ENCODE data around the gene RAC3.

The RAC3 gene

DNA sequence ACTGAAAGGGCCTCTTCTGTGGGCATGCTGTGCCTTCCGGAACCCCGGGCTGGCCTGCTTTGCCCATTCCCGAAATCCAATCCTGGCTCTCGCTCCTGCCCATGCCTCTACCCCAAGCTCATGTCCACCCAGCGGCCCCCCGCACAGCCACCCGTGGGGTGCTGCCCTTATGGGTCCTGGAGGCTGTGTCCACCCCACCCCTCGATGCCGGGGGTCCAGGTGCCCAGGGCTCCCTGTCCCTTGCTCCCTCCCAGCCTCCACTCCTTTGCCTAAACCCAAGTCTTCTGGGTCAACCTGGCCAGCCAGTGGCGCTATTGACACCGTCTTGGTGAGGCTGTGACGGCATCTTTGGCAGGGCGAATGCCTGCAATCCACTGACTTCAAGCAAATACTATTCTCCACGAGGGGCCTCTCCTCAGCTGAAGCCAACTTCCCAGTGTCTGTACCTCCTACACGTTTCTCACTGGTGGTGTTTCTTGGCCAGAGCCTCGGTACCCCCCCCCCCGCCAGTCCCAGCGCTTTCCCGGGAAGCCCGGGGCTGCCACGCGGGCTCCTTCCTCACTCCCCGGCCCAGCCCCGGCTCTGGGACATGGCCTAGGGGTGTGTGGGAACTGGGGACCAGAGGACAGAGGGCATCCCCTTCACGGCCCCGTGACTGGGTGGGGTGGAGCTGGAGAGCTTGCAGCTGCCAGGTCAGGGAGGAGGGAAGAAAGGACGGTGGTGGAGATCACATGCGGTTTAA is 46.3 kb downstream of the RAC3 start:
- no peak for DNase-seq

DNA sequence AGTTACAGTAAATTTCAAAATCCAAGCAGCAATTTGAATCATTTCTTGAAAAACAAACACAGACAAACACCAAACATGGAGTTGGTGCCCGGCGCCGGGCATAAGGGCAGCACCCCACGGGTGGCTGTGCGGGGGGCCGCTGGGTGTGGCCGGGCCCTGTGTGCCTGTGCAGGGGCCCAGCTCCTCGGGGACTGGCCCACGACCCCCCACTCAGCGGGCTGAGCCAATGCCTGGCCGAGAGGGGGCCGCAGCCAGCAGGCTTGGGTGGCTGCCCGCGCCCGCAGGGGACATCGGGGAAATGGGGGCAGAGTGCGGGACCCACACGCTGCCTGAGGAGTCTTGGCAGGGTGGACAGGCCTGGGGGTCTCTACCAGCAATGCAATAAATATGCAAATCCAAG is 47.0 kb downstream of the RAC3 start:
- no peak for DNase-seq

DNA sequence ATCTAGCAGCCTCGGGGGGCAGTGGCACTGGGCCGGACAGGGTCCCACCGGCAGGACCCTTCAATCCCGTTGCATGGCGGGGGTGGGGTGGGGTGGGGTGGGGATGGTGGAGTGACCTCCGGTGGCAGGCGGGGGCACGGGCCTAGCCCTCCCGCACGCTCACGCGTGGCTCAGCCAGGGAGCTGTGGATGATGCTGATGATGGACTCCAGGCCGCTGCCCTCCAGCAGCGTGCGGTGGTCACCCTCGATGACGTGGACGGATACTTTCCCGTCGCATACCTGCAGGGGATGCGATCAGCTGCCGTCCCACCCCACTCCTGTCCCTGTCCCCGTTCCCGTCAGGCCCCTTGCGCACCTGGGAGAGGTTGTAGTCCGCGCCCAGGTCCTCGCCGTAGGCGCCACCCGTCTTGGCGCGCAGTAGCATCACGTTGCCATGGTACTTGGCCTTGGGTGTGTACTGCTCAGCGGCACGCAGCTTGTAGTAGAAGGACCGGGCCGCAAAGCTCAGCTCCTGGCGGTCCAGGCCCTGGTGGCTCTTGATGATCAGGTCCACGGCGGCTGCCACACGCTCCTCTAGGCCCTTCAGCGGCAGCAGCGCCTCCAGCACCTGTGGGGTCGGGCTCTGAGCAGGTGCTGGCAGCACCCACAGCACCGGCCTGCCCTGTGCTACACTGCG is 47.7 kb downstream of the RAC3 start:
- DNase-seq: no peak

DNA sequence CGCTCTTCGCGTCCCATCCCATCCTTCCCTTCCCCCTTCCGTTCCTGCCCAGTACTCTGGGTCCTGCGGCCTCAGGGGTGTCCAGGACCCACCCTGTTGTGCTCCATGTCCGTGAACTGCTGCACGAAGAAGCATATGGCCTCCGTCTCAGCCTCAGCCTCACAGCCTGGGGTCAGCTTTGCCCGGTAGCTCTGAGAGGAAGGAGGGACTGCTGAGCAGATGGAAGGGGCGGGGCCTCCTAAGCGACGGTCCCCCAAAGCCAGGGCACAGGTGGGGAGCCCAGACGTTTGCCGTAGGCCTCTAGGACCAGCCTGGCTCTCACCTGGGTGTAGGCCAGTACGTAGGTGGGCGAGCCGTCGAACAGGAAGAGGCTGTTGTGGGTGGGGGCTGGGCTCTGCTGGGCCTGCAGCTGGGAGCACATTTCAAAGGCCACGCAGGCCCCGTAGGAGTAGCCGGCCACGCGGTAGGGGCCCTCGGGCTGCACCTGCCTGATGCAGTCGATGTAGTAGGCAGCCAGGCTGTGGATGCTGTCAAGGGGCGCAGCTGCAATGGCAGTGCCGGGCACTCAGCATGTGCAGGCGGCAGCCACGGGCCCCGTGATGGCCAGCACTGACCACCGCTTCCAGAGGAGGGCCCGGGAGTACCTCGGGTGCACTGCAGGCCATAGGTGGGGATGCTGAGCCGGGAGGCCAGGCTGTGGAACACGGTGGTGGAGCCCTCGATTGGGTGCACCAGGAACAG is 48.7 kb downstream of the RAC3 start:
- DNase-seq: no peak

DNA sequence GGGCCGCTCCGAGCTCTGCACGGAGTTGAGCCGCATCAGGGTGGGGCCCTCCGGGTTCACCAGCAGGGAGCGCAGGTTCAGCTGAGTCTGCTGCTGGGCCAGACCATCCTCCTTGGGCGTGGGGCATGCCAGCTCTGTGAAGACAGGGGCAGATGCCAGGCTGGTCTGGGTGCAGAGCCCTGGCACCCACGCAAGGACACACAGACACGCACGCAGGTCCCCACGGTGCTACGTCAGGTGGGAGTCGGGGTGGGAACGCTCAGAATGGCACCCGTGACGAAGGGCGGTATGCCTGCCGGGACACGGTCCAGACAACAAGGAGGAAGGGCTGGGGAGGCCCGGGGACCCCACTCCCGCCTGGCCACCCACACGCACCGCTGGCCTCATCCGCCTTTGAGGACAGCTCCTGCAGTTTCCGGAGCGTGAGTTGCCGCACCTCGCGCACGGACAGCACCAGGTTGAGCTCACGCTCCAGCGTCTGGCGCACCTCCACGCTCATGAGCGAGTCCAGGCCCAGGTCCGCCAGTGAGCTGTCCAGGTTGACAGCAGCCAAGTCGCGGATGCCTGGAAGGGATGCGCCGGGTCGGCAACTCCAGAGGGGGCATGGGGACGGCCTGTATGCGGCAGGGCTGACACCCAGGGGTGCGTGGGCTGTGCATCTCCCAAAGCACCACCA is 49.4 kb downstream of the RAC3 start:
- no peak for DNase-seq

DNA sequence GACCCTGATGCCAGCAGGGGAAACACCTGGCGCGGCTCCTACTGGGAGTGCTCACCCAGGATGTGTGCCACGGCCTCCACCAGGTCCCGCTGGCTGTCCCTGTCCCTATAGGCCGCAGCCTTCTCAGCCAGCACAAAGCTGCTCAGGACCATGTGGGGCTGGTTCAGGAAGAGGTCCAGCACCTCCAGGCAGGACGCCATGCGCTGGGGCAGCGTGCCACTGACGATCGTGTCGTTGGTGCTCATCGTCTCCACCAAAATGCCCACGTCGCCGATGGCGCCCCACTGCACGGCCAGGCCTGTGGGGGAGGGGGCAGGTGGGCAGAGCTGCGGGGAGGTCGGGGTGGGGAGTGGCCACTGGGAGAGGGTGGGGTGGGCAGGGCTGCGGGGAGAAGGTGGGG is 50.1 kb downstream of the RAC3 start:
- DNase-seq: no peak

DNA sequence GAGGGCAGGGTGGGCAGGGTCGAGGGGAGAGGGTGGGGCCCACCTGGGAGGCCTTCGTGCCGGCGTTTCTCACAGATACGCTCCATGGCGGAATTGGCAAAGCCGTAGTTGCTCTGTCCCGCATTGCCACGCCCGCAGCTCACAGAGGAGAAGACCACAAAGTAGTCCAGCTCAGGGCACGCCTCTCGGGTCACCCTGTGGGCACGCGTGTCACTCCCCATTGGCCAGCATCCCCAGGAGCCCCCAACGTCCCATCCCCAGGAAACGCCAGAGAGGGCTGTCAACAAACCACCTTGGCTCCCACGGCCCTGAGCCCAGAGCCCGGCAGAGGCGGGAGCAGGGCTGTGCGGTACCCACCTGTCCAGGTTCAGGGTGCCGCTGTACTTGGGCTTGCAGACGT is 50.5 kb downstream of the RAC3 start:
- no peak for DNase-seq

DNA sequence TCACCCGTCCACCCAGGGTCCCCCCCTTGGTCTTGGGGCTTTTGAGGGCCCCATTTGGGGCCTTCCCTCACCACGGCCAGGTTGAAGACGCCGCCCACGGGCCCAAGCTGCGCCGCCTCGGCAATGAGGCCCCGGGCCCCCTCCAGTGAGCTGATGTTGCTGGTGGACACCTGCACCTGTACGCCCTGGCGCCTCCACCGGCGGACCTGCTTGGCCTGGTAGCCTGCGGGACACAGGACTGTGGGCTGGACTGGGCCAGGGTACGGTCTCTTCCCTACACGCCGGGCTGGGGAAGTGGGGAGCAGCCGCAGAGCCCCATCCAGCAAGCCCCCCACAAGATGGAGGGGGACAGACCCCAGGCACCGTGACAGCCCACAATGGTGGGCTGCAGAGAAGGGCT is 51.0 kb downstream of the RAC3 start:
- no peak for DNase-seq

DNA sequence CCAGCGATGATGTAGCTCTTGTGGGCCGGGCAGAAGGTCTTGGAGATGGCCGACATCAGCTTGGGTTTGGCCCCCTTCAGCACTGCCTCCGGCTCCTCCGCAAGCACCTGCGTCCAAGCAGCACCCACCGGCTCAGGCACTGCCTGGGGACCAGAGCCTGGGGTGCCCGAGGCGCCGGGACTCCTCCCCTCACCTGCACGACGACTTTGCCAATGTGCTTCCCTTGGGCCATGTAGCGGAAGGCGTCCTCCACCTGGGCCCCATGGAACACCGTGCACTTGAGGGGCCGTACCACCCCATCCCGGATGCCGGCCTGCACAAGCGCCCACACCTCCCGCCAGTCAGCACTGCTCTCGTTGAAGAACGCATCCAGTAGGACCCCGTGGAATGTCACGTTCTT is 51.5 kb downstream of the RAC3 start:
- DNase-seq: no peak

Measured in fibroblast of skin of back (primary cell).